Prostate gland (tissue), 2 donors: Measurements from ENCODE around the gene WDR4.

Source experiments
- POLR2A ChIP-seq: fragments of 450-650 bp; IDR thresholded peaks from one replicate; pipeline ENCODE4 v1.6.1; 2016; ENCODE audit warnings: antibody characterized with exemption, mild to moderate bottlenecking
- TF ChIP-seq, protein P1 (sequence below), 4 experiments: fragments of 200-600 bp in 2 of 4; fragments of 450-650 bp in 2 of 4; sonication (generic) in 2 of 4; IDR thresholded peaks; 1 replicate in 3 of 4; 2 replicates in 1 of 4; pipeline ENCODE4 v1.5.1; 2016 to 2019; ENCODE audit warnings: antibody characterized with exemption in 4 of 4, mild to moderate bottlenecking in 2 of 4, moderate library complexity in 2 of 4

DNA sequence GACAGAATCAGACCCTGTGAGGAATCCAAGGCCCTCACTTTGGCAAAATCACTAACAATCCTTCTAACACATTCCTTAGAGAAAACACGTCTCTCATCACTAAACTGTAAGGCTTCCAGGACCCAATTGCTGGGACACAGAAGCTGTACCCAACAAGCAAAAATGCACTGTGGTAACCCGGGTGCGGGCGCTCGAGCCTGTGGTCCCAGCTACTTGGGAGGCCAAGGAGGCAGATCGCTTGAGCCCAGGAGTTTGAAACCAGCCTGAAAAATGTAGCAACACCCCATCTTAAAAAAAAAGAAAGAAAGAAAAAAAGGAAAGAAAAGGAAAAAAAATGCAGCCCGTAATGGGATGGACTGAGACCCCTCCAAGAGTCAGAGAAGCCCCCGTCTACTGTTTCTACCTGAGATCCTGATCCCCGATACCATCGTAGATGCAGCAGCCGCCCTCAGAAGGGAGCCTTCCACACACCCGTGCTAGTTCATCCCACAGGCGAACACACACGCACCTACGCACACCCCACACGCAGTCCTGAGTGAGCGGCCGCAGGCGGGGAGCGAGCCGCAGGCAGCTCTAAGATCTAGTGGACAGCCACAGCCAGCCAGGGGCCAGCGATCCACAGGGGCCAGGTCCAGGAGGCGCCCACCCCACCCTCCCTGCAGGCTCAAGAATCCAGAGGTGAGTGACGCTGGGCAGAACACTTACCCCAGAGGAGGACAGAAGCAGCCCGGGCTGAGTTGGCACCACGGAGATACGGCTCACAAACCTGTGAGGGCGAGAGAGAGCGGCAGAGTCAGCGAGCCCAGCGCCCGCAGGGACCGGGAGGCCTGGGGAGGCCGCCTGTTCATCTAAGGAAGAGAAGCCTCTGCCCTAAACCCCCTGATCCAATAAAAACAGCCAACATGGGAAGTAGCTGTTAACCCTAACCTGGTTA, 20.1 kb downstream of the WDR4 start:
- TF ChIP-seq, protein P1, sequence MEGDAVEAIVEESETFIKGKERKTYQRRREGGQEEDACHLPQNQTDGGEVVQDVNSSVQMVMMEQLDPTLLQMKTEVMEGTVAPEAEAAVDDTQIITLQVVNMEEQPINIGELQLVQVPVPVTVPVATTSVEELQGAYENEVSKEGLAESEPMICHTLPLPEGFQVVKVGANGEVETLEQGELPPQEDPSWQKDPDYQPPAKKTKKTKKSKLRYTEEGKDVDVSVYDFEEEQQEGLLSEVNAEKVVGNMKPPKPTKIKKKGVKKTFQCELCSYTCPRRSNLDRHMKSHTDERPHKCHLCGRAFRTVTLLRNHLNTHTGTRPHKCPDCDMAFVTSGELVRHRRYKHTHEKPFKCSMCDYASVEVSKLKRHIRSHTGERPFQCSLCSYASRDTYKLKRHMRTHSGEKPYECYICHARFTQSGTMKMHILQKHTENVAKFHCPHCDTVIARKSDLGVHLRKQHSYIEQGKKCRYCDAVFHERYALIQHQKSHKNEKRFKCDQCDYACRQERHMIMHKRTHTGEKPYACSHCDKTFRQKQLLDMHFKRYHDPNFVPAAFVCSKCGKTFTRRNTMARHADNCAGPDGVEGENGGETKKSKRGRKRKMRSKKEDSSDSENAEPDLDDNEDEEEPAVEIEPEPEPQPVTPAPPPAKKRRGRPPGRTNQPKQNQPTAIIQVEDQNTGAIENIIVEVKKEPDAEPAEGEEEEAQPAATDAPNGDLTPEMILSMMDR (IDR thresholded peaks at IDR 0.05), result no peak
- TF ChIP-seq POLR2A, result no peak
